H9 (cell line): ENCODE data around the gene CCDC127. TPM values are rescaled to one million over a fixed set of nuclear protein-coding genes. Genes with fewer than 3 reads are reported as not detected.

ENCODE experiments used
- DNase-seq: peaks from one replicate; pipeline ENCODE4 v3.0.0-alpha.2; 2017
- H2AFZ ChIP-seq: one replicate; pipeline ENCODE4 v1.6.1; 2013; ENCODE audit warnings: mild to moderate bottlenecking, low read length, control low read depth, moderate library complexity
- H2AK5ac ChIP-seq: 2 replicates; pipeline ENCODE4 v1.6.1; 2013; ENCODE audit warnings: low read length, control low read depth, mixed read lengths; ENCODE audit not compliant: insufficient read length
- H2BK120ac ChIP-seq: one replicate; pipeline ENCODE4 v1.6.1; 2013; ENCODE audit warnings: low read depth, mild to moderate bottlenecking, low read length, control low read depth, inconsistent platforms; ENCODE audit not compliant: poor library complexity, severe bottlenecking
- H2BK12ac ChIP-seq: 2 replicates; pipeline ENCODE4 v1.6.1; 2013; ENCODE audit warnings: low read length, control low read depth, mixed read lengths, low read depth; ENCODE audit not compliant: insufficient read length
- H2BK15ac ChIP-seq: 2 replicates; pipeline ENCODE4 v1.6.1; 2013; ENCODE audit warnings: low read depth, low read length, control low read depth
- H2BK20ac ChIP-seq: one replicate; pipeline ENCODE4 v1.6.1; 2013; ENCODE audit warnings: low read depth, mild to moderate bottlenecking, low read length, control low read depth, inconsistent platforms; ENCODE audit not compliant: poor library complexity, severe bottlenecking
- H2BK5ac ChIP-seq: 2 replicates; pipeline ENCODE4 v1.6.1; 2013; ENCODE audit warnings: low read length, control low read depth, mixed read lengths; ENCODE audit not compliant: insufficient read length
- H3K14ac ChIP-seq: 2 replicates; pipeline ENCODE4 v1.6.1; 2013; ENCODE audit warnings: low read length, control low read depth; ENCODE audit not compliant: insufficient read depth
- H3K18ac ChIP-seq: 2 replicates; pipeline ENCODE4 v1.6.1; 2013; ENCODE audit warnings: low read depth, mild to moderate bottlenecking, mixed read lengths, low read length, control low read depth; ENCODE audit not compliant: insufficient read length
- H3K23ac ChIP-seq: 2 replicates; pipeline ENCODE4 v1.6.1; 2013; ENCODE audit warnings: low read length, control low read depth, mixed read lengths, low read depth; ENCODE audit not compliant: insufficient read length
- H3K23me2 ChIP-seq: 2 replicates; pipeline ENCODE4 v1.6.1; 2013; ENCODE audit warnings: low read depth, mild to moderate bottlenecking, mixed read lengths, low read length, control low read depth; ENCODE audit not compliant: insufficient read length, poor library complexity, severe bottlenecking
- H3K27ac ChIP-seq: 2 replicates; pipeline ENCODE4 v1.5.1; 2013; ENCODE audit warnings: low read length, control low read depth, mixed read lengths, low read depth; ENCODE audit not compliant: insufficient read length
- H3K27me3 ChIP-seq: 2 replicates; pipeline ENCODE4 v1.6.1; 2013; ENCODE audit warnings: low read length, control low read depth, inconsistent platforms; ENCODE audit not compliant: insufficient read depth
- H3K4ac ChIP-seq: 2 replicates; pipeline ENCODE4 v1.6.1; 2013; ENCODE audit warnings: low read depth, mild to moderate bottlenecking, control low read depth, inconsistent platforms, low read length, moderate library complexity
- H3K4me1 ChIP-seq: 2 replicates; pipeline ENCODE4 v1.6.1; 2013; ENCODE audit warnings: low read length, control low read depth, inconsistent platforms; ENCODE audit not compliant: insufficient read depth
- H3K4me2 ChIP-seq: 2 replicates; pipeline ENCODE4 v1.6.1; 2013; ENCODE audit warnings: low read length, control low read depth, mixed read lengths; ENCODE audit not compliant: insufficient read length, insufficient read depth
- H3K56ac ChIP-seq: 2 replicates; pipeline ENCODE4 v1.6.1; 2013; ENCODE audit warnings: low read depth, mild to moderate bottlenecking, mixed read lengths, low read length, control low read depth; ENCODE audit not compliant: insufficient read length
- H3K79me1 ChIP-seq: 2 replicates; pipeline ENCODE4 v1.6.1; 2013; ENCODE audit warnings: low read depth, mild to moderate bottlenecking, moderate library complexity, low read length, control low read depth, inconsistent platforms; ENCODE audit not compliant: insufficient read depth, poor library complexity, severe bottlenecking
- H3K79me2 ChIP-seq: 2 replicates; pipeline ENCODE4 v1.6.1; 2013; ENCODE audit warnings: low read length, control low read depth, inconsistent platforms; ENCODE audit not compliant: insufficient read depth
- H3K9ac ChIP-seq: 2 replicates; pipeline ENCODE4 v1.6.1; 2013; ENCODE audit warnings: low read length, control low read depth, mixed read lengths; ENCODE audit not compliant: insufficient read length; ENCODE audit errors: extremely low read depth
- H3K9me3 ChIP-seq: one replicate; pipeline ENCODE4 v1.6.1; 2013; ENCODE audit warnings: low read depth, low read length, inconsistent platforms; ENCODE audit not compliant: control insufficient read depth
- H3T11ph ChIP-seq: one replicate; pipeline ENCODE4 v1.6.1; 2013; ENCODE audit warnings: mild to moderate bottlenecking, low read length, control low read depth, inconsistent platforms
- H4K20me1 ChIP-seq: one replicate; pipeline ENCODE4 v1.6.1; 2013; ENCODE audit not compliant: control insufficient read depth, insufficient read length, insufficient read depth
- H4K5ac ChIP-seq: 2 replicates; pipeline ENCODE4 v1.6.1; 2013; ENCODE audit warnings: low read depth, mild to moderate bottlenecking, mixed read lengths, low read length, control low read depth; ENCODE audit not compliant: insufficient read length
- H4K8ac ChIP-seq: replicated peaks from 2 replicates; pipeline ENCODE4 v1.6.1; 2013; ENCODE audit warnings: low read length, control low read depth, mixed read lengths, low read depth; ENCODE audit not compliant: insufficient read length
- H4K91ac ChIP-seq: 2 replicates; pipeline ENCODE4 v1.6.1; 2013; ENCODE audit warnings: low read depth, mild to moderate bottlenecking, moderate library complexity, mixed read lengths, low read length, control low read depth; ENCODE audit not compliant: insufficient read length
- H3K27ac Mint-ChIP-seq, 3 experiments: 2 replicates in 2 of 3; 3 replicates in 1 of 3; pipeline ENCODE4 v1.8.0; 2020 to 2021; ENCODE audit warnings: mixed read lengths in 3 of 3, mild to moderate bottlenecking in 1 of 3, moderate library complexity in 1 of 3
- H3K27me3 Mint-ChIP-seq: 2 replicates; pipeline ENCODE4 v1.8.0; 2021; ENCODE audit warnings: low read depth, mild to moderate bottlenecking, moderate library complexity, mixed read lengths
- H3K36me3 Mint-ChIP-seq, 3 experiments: 2 replicates in 2 of 3; 3 replicates in 1 of 3; pipeline ENCODE4 v1.8.0; 2020 to 2021; ENCODE audit warnings: low read depth in 3 of 3, mixed read lengths in 3 of 3; ENCODE audit not compliant: insufficient read depth in 1 of 3
- H3K4me1 Mint-ChIP-seq, 2 experiments: 2 replicates each; pipeline ENCODE4 v1.8.0; 2020; ENCODE audit warnings: mixed read lengths in 2 of 2
- H3K4me3 Mint-ChIP-seq, 2 experiments: 2 replicates in 1 of 2; 3 replicates in 1 of 2; pipeline ENCODE4 v1.8.0; 2020 to 2021; ENCODE audit warnings: mild to moderate bottlenecking in 2 of 2, mixed read lengths in 2 of 2, moderate library complexity in 1 of 2
- H3K9me3 Mint-ChIP-seq, 2 experiments: 2 replicates in 1 of 2; 3 replicates in 1 of 2; pipeline ENCODE4 v1.8.0; 2020; ENCODE audit warnings: mild to moderate bottlenecking in 2 of 2, mixed read lengths in 2 of 2, moderate library complexity in 1 of 2
- CTCF ChIP-seq: fragments of 200-600 bp; sonication (generic); conservative IDR thresholded peaks from 3 replicates; pipeline ENCODE4 v1.8.0; 2021; ENCODE audit warnings: antibody characterized with exemption, mild to moderate bottlenecking
- WGBS: extraction: QIAGEN DNeasy Blood & Tissue Kit; methylation state at CpG from one replicate; pipeline ENCODE4 v1.1.7; 2013; ENCODE audit warnings: missing lambda C conversion rate, low lambda C conversion rate, mixed read lengths; ENCODE audit not compliant: insufficient read length; ENCODE audit errors: extremely low coverage; 5-methylcytosine and 5-hydroxymethylcytosine counted together
- total RNA-seq: library from RNA; stranded (reverse); gene quantifications from 2 replicates; pipeline ENCODE4 v1.2.1, GENCODE V29; 2021

CCDC127 gene
- total RNA-seq, 1 experiment from 2014 or later: 9.0 TPM

DNA sequence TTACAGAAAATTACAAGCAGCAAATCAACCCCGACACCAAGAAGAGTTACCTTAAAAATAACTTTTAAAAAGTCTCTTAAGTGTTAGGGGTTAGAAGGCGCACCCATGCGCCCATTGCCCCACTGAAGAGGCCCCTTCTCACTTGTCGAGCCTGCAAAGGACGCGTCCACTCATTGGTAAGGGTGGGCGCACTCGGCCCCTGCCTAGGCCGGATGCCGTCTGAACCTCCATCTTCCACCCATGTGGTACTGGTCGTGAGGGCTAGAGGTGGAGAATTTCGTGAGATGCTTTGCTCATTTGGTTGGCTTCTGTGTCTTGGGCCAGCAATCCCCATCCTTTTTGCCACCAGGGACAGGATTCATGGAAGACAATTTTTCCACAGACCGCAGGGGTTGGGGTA is 54.1 kb downstream of the CCDC127 start:
- Histone ChIP-seq H4K91ac (no peak overlapping the region), H2BK20ac (no peak overlapping the region), H3K4me1 (no peaks in the 10 kb centered on the region), H2AFZ (no peak overlapping the region), H3K27me3 (no peaks in the 10 kb centered on the region), H3K79me1 (no peaks in the 10 kb centered on the region), H4K5ac (no peak overlapping the region), H3K18ac (no peak overlapping the region), H4K8ac (no peak overlapping the region), H3K4me2 (no peak overlapping the region), H3T11ph (no peak overlapping the region), H2AK5ac (no peak overlapping the region), H3K79me2 (no peaks in the 10 kb centered on the region), H3K14ac (no peak overlapping the region), H3K9me3 (no peaks in the 10 kb centered on the region), H2BK5ac (no peak overlapping the region), H2BK120ac (no peak overlapping the region), H2BK12ac (no peak overlapping the region), H3K23ac (no peak overlapping the region), H3K4ac (no peak overlapping the region), H2BK15ac (no peak overlapping the region), H3K56ac (no peak overlapping the region), H3K23me2 (no peaks in the 10 kb centered on the region), H3K9ac (no peak overlapping the region), H3K27ac (no peak overlapping the region), H4K20me1 (no peaks in the 10 kb centered on the region)
- no peak for TF ChIP-seq CTCF
- Mint-ChIP-seq H3K27me3 (no peaks in the 10 kb centered on the region), H3K4me1 (peaks cover 4 to 10% of the 10 kb centered on the region in 2 experiments; a peak in 3 of 4 replicates), H3K27ac (peak overlapping the region in 1 of 3 experiments; percentile 66; a peak in 2 of 7 replicates), H3K36me3 (peaks cover 15 to 65% (median 57%) of the 10 kb centered on the region in 3 experiments), H3K4me3 (no peak overlapping the region), H3K9me3 (peaks cover 15 to 17% of the 10 kb centered on the region in 2 experiments)
- no peak for DNase-seq
- WGBS: no CpG with 5 or more reads among the region's 13 CpGs
